HG03175 (cell line): Measurements from ENCODE around the gene AP2M1.
A peak's percentile ranks its signal among the peaks of the same experiment; 100 is the strongest.
"Not testable (repeated sequence)": the region's sequence is repeated elsewhere in the genome, so short reads cannot be mapped to it uniquely, and the experiment has no call there.

Experiments used
- ATAC-seq: cut with Tn5 transposase; IDR thresholded peaks from one replicate; pipeline ENCODE4 v1.9.1; 2021; ENCODE audit warnings: mild to moderate bottlenecking, moderate library complexity; ENCODE audit not compliant: unreplicated experiment

AP2M1 gene

DNA sequence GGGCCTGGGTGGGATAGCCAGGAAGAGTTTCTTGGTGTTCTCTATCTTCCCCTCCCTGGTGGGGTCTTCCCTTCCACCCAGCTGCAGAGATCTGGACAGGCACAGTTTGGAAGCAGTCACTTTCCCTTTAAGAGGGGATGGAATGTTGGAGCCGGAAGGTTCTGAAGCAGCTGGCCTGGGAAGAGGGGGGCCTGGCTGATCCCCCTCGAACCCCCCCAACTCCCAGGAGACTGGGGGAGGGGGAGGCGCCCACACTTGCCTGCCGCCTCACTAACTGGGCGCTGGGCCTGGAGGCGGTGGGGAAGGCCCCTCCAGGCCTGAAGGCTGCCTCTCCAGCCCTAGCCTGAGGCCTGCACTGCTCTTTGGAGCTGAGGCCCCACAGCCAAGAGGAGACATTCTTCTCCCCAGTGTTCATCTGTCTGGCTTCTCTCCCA is 18.1 kb upstream of the AP2M1 start:
- no peak for ATAC-seq

DNA sequence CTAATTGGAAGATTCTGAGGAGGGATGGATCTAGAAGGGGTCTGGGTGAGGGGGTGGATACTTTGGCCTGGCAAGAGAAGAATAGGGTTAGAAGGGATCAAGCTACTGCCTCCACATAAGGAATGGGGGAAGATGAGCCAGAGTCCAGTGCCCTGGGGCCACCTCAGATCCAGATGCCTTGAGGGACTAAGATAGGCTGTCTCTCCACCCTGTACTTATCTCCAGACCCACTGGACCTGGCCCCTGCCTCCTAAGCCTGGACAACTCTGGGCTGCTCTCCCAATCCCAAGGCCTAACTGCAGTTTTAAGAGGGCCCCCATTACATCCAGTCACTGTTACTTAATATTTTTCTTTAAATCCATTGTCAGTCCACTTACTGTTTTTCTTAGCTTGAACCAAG is 17.4 kb upstream of the AP2M1 start:
- ATAC-seq: no peak

DNA sequence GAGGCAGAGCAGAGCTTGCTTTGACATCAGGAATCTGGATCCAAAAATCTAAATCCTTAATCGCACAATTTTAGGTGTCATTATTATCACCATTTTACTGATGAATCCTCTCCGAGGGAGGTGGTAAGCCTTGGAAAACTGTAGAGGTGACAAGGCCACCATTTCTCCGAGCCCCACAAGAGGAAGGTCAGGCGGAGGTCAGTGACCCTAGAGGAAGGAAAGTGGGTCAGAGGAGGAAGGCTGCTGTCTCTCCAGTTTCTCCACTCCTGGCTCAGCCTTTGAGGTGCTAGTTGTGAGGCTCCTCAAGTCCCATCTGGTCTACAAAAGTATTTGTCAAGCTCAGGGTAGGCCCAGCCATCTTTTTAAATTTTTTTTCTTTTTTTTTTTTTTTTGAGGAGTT is 16.3 kb upstream of the AP2M1 start:
- ATAC-seq: no peak

DNA sequence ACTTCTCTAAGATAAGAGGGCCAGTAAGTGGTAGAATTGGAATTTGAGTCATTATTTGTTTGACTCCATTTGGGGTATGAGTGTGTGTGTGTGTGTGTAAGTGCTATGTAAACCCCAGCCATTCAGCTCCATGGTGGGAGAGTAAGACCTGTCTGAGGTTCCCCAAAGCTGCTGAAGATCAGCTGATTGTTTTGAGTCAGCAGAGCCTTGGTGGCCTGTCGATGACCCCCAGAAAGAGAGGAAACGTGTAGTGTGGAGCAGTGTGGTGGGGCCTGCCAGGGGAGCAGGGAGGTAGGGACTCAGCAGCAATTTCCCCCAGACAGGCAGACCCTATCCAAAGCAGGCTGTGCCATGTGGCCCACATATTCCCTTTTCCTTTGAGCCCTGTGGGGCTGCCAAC is 14.2 kb upstream of the AP2M1 start:
- no peak for ATAC-seq

DNA sequence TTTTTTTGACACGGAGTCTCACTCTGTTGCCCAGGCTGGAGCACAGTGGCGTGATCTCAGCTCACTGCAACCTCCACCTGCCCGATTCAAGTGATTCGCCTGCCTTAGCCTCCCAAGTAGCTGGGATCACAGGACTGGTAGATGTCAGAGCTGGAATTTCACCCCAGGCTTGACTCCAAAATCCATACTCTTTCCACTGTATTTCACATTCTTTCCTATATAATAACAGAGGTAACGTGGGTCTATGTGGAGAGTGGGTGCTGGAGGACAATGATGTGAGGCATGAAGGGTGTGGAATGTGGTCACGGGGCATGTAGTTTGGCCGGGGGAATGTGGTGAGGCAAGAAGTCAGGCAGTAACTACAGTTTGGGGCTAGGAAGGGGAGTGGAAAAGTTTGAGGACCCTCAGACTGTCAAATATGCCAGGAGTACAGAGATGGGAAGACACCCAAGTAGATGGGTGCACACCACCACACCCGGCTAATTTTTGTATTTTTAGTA is 12.0 kb upstream of the AP2M1 start:
- ATAC-seq: not testable (repeated sequence)

DNA sequence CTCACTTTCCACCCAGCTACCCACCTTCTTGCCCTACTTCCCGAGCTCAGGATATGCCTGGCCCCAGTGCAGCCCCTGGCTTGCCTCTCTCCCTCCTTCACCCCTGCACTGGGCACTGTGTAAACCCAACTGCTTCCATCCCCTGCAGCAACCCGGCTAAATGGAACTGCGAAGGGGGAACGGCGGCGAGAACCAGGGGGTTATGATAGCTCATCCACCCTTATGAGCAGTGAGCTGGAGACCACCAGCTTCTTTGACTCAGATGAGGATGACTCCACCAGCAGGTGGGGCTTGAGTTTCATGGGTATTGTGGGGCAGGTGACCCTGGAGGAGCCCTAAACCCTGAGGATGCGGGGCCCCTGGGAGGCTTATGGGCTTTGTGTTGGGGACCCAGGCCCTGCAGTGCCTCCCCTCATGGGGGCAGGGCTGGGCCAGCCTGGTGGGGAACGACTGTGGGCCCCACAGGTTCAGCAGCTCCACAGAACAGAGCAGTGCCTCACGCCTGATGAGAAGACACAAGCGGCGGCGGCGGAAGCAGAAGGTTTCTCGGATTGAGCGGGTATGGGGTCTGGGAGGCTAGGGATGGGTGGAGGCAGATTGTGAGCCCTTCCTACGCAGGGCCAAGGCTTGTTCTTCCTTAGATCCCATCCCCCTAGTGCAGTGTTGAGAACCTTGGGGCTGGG is 9.9 kb upstream of the AP2M1 start:
- ATAC-seq: no peak

DNA sequence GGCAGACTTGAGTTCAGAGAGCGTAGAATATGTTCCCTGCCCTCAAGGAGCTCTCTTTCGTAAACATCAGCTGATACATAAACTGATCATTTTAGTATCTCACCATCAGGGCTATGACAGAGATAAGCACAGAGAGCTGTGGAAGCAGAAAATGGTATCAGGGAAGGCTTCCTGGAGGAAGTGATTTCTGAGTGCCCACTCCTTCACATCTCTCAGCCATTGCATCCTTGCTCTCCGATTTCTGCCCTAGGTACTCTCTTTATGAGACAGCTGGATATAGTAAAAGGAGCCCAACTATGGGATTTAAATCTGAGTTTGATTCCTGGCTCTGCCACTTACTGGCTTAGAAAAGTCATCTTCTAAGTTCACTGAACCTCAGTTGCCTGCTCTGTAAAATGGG is 9.1 kb upstream of the AP2M1 start:
- no peak for ATAC-seq

DNA sequence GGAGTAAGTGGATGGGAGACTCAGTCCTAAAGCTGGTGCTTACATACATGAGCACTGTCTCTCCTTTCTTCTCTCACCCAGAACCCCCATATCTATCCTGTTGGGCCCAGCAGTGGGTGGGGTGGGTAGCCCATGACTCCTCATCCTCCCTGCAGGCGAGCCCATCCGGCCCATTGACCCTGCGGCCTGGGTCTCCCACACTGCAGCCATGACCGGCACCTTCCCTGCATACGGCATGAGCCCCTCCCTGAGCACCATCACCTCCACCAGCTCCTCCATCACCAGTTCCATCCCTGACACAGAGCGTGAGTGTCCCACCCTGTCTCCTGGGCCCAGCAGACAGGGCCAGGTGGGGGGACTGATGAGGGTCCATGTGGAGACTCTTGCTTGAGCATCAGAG is 8.0 kb upstream of the AP2M1 start:
- ATAC-seq: no peak

DNA sequence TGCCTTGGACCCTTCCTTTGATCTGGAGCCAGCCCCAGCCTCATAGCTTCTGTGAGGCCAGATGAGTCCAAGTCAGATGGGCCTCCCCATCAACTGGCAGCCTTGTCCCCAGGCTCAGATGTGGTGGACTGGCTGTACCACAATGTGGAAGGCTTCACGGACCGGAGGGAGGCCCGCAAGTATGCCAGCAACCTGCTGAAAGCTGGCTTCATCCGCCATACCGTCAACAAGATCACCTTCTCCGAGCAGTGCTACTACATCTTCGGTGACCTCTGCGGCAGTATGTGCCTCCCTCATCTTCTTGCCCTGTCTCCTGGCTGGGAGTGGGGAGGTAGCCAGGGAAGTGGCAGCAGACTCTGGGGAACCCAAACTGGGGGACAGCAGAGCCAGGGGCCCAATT is 6.9 kb upstream of the AP2M1 start:
- no peak for ATAC-seq

DNA sequence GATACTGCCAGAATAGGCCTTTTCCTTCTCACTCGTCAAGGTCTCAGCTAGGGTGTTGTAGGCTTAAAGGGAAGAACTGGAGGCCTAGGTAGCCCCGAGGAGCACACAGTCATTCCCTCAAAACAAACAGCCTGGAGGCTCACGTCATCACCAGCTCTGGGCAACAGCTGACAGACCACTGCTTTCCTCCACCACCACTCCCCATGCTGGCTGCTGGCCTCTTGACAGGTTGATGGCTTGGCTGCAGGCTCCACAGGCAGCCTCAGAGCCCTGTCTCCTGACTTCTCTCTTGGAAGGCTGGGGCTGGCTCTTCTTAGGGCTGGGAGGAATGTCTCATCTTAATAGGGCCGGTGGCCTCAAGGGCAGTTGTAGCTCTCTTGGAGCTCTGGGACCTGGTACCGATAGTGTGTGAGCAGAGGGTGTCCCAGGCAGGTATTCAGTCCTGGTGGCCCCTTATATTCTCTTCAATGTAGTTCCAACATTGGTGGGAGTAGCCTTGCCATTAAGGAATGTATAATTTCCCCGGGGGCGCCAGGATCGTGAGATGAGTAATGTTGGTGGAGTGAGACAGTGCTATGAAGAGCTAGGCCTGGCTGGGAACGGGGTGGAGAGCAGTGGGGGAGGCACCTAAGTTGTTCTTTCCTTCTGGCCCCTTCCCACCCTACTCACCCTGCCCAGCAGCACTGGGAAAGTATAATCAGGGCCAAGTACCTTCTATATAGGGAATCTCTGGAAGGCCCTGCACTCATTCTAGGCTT is 6.1 kb upstream of the AP2M1 start:
- ATAC-seq: no peak

DNA sequence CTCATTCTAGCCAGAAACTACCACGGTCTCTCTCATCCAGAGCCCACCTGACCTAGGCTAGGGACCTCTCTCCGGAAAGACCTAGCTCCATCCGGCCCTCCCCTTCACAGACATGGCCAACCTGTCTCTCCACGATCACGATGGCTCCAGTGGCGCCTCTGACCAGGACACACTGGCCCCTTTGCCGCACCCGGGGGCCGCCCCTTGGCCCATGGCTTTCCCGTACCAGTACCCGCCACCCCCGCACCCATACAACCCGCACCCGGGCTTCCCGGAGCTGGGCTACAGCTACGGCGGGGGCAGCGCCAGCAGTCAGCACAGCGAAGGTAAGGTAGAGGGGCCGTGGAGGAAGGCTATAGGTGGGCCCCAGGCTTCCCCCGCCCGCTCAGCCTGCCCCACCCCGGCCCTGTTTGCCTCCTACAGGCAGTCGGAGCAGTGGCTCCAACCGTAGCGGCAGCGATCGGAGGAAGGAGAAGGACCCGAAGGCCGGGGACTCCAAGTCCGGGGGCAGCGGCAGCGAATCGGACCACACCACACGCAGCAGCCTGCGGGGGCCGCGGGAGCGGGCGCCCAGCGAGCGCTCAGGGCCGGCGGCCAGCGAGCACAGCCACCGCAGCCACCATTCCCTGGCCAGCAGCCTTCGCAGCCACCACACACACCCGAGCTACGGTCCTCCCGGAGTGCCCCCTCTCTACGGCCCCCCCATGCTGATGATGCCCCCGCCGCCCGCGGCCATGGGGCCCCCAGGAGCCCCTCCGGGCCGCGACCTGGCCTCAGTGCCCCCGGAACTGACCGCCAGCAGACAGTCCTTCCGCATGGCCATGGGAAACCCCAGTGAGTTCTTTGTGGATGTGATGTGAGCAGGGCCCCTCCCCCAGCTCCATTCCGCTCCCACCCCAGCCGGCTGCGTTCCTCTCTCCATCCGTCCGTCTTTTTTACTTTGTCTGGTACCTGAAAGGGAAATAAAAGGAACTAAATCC is 4.5 kb upstream of the AP2M1 start:
- ATAC-seq: no peak

DNA sequence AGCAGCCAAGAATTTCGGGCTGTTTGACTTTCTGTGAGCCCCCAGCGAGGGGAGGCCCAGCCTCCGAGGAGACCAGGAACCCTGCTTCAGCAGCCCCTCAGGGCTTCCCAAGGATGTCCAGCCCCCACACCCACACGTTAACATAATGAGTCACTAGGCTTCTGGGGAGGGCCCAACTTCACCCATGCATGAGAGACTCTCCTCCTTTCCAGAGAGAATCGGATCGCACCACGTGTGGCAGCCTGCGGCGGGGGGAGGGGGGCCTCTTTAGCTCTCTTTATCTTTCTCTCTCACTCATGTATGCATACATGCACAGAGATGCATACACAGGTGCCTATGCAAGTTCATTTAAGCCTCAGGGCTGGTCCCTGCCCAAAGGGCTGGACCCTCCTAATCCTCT is 3.1 kb upstream of the AP2M1 start:
- no peak for ATAC-seq

DNA sequence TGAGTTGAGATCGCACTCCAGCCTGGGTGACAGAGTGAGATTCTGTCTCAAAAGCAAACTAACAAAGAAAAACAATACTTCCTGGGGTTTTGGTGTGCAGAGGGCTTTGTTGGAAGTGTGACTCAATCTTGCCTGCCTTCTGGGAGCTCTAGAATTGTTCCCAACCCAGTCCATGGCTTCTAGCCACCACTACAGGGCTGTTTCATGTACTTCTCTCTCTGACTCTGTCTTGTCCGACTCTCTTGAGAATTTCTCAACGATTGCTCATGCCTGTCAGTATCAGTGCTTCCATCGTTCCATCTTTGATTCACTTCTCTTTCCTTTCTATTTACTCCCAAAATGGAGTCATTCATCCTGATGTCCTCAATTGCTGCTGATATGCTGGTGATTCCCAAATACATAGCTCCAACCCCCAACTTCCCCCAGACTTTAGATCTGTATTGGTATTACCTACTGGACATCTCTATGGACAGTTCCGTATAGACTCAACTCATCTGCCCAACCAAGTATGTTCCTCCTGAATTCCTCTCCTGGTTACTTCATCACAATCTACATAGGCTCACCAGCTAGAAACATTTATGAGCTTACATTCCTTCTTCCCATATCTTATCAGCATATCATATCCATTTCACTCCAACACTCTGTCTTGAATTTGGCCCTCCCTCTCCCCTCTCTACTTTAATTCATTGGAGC is 1.8 kb upstream of the AP2M1 start:
- no peak for ATAC-seq

DNA sequence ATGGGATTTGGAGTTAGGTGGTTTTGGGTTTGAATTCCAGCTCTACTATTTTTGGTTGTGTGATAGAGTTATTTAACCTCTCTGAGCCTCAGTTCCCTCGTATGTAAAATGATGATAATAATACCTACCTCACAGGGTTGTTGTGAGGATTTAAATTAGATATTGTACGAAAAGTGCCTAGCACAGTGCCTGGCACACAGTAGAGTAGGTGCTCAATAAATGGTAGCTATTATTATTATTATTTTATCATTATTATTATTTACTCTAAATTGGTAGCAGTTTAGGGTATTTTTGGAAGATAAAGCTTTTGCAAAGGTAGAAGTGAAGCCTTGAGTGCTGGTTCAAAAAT is 1.3 kb upstream of the AP2M1 start:
- ATAC-seq: no peak

DNA sequence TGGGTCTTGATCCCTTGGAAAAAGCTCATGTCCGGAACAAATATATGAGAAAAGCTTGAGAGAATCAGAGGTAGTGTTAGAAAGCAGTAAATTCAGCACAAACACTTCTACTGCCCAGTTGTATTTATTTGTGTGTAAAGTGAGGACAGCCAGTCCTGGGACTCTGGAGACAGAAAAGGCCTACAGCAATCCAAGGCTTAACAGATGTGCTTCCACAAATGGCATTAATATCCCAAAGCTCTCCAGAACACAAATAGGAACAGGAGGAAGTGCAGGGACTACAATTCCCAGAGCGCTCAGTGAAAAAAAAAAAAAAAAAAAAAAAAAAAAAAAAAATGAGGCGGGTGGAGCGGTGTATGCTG is 390 bp upstream of the AP2M1 start:
- ATAC-seq: peak; percentile 2

DNA sequence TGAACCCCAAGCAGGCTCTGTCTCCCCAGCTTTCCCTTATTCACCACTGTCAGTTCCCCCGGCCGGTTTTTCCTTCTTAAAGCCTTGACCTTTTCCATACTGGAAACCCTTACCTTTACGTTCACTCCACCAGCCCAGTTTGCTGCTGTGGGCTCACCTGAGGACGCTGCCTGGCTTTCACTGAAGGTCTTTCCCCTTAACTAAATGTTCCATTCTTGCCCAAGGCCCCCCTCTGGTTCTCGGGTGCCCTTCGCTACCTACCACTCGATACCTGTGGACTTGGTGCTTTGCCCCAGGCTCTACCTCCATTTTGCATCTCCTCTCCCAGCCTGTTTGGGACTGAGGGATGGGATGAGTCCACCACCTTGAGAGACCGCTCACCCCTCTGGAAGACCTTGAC is 851 bp downstream of the AP2M1 start:
- no peak for ATAC-seq

DNA sequence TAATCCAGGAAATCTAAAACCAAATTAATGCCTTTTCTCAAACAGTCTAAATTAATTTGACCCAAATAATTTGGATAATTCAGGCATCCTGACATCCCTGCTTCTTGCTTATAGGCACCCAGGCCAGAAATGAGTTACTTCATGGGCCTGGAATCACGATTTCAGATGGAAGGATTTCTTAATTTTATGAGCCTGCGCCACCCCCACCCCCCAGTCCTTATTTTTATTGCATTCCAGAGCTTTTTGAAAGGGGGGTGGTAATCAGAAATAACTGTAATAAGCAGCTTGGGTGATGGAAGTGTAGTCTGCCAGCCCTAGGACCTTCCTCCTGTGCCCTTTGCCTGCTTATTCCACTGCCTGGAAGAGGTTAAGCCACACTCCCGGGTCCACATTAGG is 1.3 kb downstream of the AP2M1 start:
- no peak for ATAC-seq

DNA sequence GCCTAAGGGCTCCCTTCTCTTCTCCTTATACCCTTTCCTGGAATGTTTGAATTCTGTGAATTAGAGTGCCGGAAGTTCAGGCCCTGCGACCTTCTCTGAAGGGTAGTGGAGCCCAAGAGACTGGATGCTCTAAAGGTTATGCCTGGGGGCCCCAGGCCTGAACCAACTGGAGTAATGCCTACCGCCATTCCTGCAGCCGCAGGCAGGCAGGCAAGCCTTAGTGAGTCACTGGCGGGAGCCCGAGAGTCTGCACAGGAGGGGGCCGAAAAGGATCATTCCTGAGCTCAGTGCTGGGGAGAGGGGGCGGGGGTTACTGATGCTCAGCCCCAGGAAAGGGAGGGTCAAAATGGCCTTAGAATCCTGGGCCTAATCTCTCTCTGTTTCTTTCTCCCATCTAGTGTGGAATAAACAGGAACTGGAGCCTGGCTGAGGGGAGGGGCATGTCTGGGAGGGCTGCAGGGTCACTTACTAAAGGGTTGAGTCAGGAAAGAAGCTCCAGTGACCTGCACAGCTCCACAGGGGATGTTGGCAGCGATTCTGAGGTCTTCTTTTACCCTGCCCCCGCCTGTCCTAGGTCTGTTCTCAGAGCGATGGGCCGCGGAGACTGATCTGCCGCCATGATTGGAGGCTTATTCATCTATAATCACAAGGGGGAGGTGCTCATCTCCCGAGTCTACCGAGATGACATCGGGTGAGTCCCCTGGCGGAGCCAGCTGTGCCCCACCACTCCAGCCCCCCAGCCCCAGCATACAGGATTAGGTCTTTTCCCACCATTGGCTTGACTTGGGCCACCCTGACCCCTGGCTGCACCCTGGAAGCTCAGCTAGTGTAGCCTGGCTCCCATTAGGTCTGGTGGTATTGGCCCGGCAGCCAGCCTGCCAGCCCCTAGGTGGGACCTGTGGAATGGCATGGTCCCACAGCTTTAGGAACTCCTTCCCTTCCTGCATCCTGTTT is 2.0 kb downstream of the AP2M1 start:
- ATAC-seq: no peak

DNA sequence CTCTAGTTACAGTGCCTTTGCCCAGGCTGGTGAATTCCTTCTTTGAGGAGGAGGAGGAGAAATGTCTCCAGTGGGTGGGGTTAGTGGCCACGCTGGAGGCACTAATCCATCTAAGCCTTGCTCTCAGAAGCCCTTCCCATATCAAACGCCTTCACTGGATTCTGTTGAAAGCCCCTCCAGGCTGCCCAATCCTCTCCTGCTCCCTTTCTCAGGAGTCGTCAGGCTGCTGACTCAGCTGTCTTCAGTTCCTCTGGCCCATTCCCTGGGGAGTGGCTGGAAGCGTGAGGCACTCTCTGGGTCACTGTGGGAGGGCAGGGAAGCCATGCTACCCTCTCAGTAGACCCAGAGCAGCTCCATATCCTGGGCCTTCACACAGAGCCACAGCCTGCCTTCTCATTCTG is 2.7 kb downstream of the AP2M1 start:
- no peak for ATAC-seq

DNA sequence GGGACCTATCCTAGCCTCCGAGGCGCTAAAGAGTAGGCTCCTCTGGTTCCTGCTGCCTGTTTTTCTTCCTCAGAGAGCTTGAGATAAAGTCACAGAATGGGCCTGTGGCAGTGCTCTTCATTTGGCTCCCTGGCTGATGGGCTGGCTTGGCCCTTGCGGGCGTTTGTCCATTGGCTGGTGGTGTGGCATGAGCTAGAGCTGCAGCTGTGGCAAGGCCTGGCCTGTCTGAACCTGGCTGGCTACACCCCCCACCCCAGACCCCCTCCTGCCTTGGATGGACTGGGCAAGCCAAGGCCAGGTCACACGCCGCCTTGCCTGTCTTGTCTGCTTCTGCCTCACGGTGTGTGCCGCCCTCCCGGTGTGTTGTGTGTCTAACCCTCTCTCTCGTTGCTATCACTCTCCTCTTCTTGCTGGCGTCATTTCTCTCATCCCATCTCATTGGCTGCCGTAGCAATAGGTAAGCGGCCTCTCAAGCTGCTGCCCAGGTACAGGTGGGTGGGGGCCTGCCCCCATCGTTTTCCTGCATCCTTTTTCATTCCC is 3.2 kb downstream of the AP2M1 start:
- ATAC-seq: no peak
